ENCODE measurements around the gene SVIL.

GRCh38 chr10:29499993-29500537 is 134.7 kb downstream of the SVIL start:
- no peak for TF ChIP-seq TAF1 (IDR thresholded peaks at IDR 0.05; ENCODE audit: low read depth)
- no peak for TF ChIP-seq RAD21 (IDR thresholded peaks at IDR 0.05; ENCODE audit: low read depth)
- no peak for TF ChIP-seq TCF12 (IDR thresholded peaks at IDR 0.05; ENCODE audit: low read depth)
- no peak for TF ChIP-seq YY1 (IDR thresholded peaks at IDR 0.05; ENCODE audit: low read depth)
- no peak for TF ChIP-seq CEBPB (IDR thresholded peaks at IDR 0.05)
- TF ChIP-seq EGR1 (IDR thresholded peaks at IDR 0.05) = no peak
- TF ChIP-seq CREB1 (IDR thresholded peaks at IDR 0.05; ENCODE audit: low read depth) = no peak
- TF ChIP-seq MAX (IDR thresholded peaks at IDR 0.05) = no peak
- TF ChIP-seq EP300 (IDR thresholded peaks at IDR 0.05; ENCODE audit: borderline replicate concordance) = no peak
- no peak for TF ChIP-seq ZBTB7A (IDR thresholded peaks at IDR 0.05; ENCODE audit: low read depth)
- no peak for TF ChIP-seq REST (IDR thresholded peaks at IDR 0.05; ENCODE audit: low read depth)
- no peak for TF ChIP-seq FOXM1 (IDR thresholded peaks at IDR 0.05; ENCODE audit: borderline replicate concordance, low read depth)
